HepG2 (cell line): ENCODE measurements around the gene DBN1. TPM values are rescaled to one million over a fixed set of nuclear protein-coding genes. Genes with fewer than 3 reads are reported as not detected.

ENCODE experiments used
- DR1 ChIP-seq: sonication (generic); formaldehyde crosslinking; IDR thresholded peaks from 2 replicates; pipeline ENCODE4 v1.8.0; 2021; ENCODE audit warnings: mild to moderate bottlenecking, missing genetic modification reagents, inconsistent platforms
- EEA1 ChIP-seq: sonication (generic); formaldehyde crosslinking; IDR thresholded peaks from 2 replicates; pipeline ENCODE4 v1.5.1; 2020; ENCODE audit warnings: mild to moderate bottlenecking, missing genetic modification reagents, borderline replicate concordance
- GLI4 ChIP-seq: sonication (generic); formaldehyde crosslinking; IDR thresholded peaks from 2 replicates; pipeline ENCODE4 v1.5.1; 2020; ENCODE audit warnings: missing genetic modification reagents, mild to moderate bottlenecking, moderate library complexity, borderline replicate concordance
- JARID2 ChIP-seq: sonication (generic); formaldehyde crosslinking; IDR thresholded peaks from 2 replicates; pipeline ENCODE4 v1.8.1; 2023; ENCODE audit warnings: missing genetic modification reagents, inconsistent platforms; ENCODE audit not compliant: insufficient replicate concordance
- KDM5A ChIP-seq: fragments of 200-600 bp; sonication (generic); IDR thresholded peaks from 2 replicates; pipeline ENCODE4 v1.7.0; 2018; ENCODE audit warnings: antibody characterized with exemption, mild to moderate bottlenecking, low read length, borderline replicate concordance
- KIAA2018 ChIP-seq: sonication (generic); formaldehyde crosslinking; IDR thresholded peaks from 2 replicates; pipeline ENCODE4 v1.5.0; 2020; ENCODE audit warnings: mild to moderate bottlenecking, missing genetic modification reagents, borderline replicate concordance
- PHF8 ChIP-seq: sonication (generic); formaldehyde crosslinking; IDR thresholded peaks from 2 replicates; pipeline ENCODE4 v1.5.0; 2020; ENCODE audit warnings: missing genetic modification reagents
- POLR2A ChIP-seq, 2 experiments: IDR thresholded peaks; 2 replicates each; pipeline ENCODE4 v1.6.1; 2011; ENCODE audit warnings: low read depth in 2 of 2, low read length in 2 of 2, mild to moderate bottlenecking in 1 of 2, moderate library complexity in 1 of 2; ENCODE audit not compliant: insufficient read depth in 1 of 2
- SMAD1 ChIP-seq: sonication (generic); formaldehyde crosslinking; IDR thresholded peaks from 2 replicates; pipeline ENCODE4 v1.4.0; 2020; ENCODE audit warnings: missing genetic modification reagents, low read depth, mild to moderate bottlenecking, borderline replicate concordance
- SOX5 ChIP-seq: IDR thresholded peaks from 2 replicates; pipeline ENCODE4 v1.6.1; 2016; ENCODE audit warnings: borderline replicate concordance
- SRSF4 ChIP-seq: fragments of 200-400 bp; formaldehyde crosslinking; IDR thresholded peaks from one replicate; pipeline ENCODE4 v1.6.1; 2018; ENCODE audit warnings: mild to moderate bottlenecking, low read depth, low read length, moderate library complexity; ENCODE audit not compliant: poor library complexity, severe bottlenecking
- THAP11 ChIP-seq: IDR thresholded peaks from 2 replicates; pipeline ENCODE4 v1.6.1; 2016; ENCODE audit warnings: missing biosample characterization, missing genetic modification reagents
- ZFY ChIP-seq: sonication (generic); formaldehyde crosslinking; IDR thresholded peaks from 2 replicates; pipeline ENCODE4 v1.4.0; 2020; ENCODE audit warnings: missing genetic modification reagents
- ZNF317 ChIP-seq: sonication (generic); formaldehyde crosslinking; IDR thresholded peaks from 2 replicates; pipeline ENCODE4 v1.5.0; 2020; ENCODE audit warnings: mild to moderate bottlenecking, missing genetic modification reagents
- ZNF331 ChIP-seq: sonication (generic); formaldehyde crosslinking; IDR thresholded peaks from 2 replicates; pipeline ENCODE4 v1.4.0; 2020; ENCODE audit warnings: missing genetic modification reagents
- ZNF33B ChIP-seq: sonication (generic); formaldehyde crosslinking; IDR thresholded peaks from 2 replicates; pipeline ENCODE4 v1.5.1; 2020; ENCODE audit warnings: mild to moderate bottlenecking, missing genetic modification reagents
- ZNF563 ChIP-seq: sonication (generic); formaldehyde crosslinking; IDR thresholded peaks from 2 replicates; pipeline ENCODE4 v1.8.0; 2022; ENCODE audit warnings: mild to moderate bottlenecking, moderate library complexity, missing genetic modification reagents
- ZNF709 ChIP-seq: sonication (generic); formaldehyde crosslinking; IDR thresholded peaks from 2 replicates; pipeline ENCODE4 v1.5.0; 2020; ENCODE audit warnings: mild to moderate bottlenecking, missing genetic modification reagents
- polyA plus RNA-seq, 8 experiments: library from polyadenylated mRNA; depleted of rRNA in 3 of 8; stranded (reverse) in 7 of 8; unstranded in 1 of 8; fragments of >200 nt; fragmentation: Illumina TruSeq in 4 of 8; extraction: Trizol in 4 of 8; gene quantifications; 2 replicates each; pipeline versions ENCODE4 v1.2.1 to v1.2.3, GENCODE V29; 2011 to 2016; ENCODE audit warnings: low read depth in 4 of 8, missing spikeins in 1 of 8, mixed read lengths in 1 of 8; ENCODE audit not compliant: insufficient read depth in 1 of 8
- total RNA-seq, 5 experiments: library from RNA; depleted of rRNA; stranded (reverse); fragments of >200 nt; fragmentation: Illumina TruSeq; extraction: Trizol; gene quantifications; 2 replicates each; pipeline ENCODE4 v1.2.3, GENCODE V29; 2016; ENCODE audit warnings: low read depth in 1 of 5
- TF ChIP-seq, protein P1 (sequence below): sonication (generic); formaldehyde crosslinking; IDR thresholded peaks from 2 replicates; pipeline ENCODE4 v1.4.0; 2020; ENCODE audit warnings: low read depth, missing genetic modification reagents

DBN1 gene
- total and polyA plus RNA-seq, 2 of the 13 experiments (the other 11 are each of a cell fraction or from before 2014, with no cell fraction given): 27.0 to 37.3 TPM

GRCh38 chr5:177426566-177427210 is 46.7 kb downstream of the DBN1 start, which contains the start of gene GRK6 (continued):
- TF ChIP-seq SRSF4 (no peak), KIAA2018 (no peak), KDM5A (no peak), ZNF33B (CRISPR knock-in tag) (no peak), DR1 (CRISPR knock-in tag) (no peak; the same call in 1 of the 2 replicates), GLI4 (CRISPR knock-in tag) (no peak), POLR2A (IDR thresholded peaks at IDR 0.05; ENCODE audit: insufficient read depth in 1 of 2, low read depth in 2 of 2, low read length in 2 of 2) (no peak; a peak in 1 of 4 replicates), ZNF331 (CRISPR knock-in tag) (no peak), JARID2 (CRISPR knock-in tag) (no peak), EEA1 (CRISPR knock-in tag) (no peak), ZNF563 (CRISPR knock-in tag) (peak; percentile 74; the same call in 1 of the 2 replicates), SOX5 (CRISPR knock-in tag) (no peak), SMAD1 (no peak), ZNF317 (no peak), PHF8 (CRISPR knock-in tag) (0 out of 2 replicates have a peak, but pooled peaks have one; percentile 30), ZFY (peak; percentile 62), THAP11 (CRISPR knock-in tag) (no peak), ZNF709 (CRISPR knock-in tag) (0 out of 2 replicates have a peak, but pooled peaks have one; percentile 63)
- TF ChIP-seq, protein P1, sequence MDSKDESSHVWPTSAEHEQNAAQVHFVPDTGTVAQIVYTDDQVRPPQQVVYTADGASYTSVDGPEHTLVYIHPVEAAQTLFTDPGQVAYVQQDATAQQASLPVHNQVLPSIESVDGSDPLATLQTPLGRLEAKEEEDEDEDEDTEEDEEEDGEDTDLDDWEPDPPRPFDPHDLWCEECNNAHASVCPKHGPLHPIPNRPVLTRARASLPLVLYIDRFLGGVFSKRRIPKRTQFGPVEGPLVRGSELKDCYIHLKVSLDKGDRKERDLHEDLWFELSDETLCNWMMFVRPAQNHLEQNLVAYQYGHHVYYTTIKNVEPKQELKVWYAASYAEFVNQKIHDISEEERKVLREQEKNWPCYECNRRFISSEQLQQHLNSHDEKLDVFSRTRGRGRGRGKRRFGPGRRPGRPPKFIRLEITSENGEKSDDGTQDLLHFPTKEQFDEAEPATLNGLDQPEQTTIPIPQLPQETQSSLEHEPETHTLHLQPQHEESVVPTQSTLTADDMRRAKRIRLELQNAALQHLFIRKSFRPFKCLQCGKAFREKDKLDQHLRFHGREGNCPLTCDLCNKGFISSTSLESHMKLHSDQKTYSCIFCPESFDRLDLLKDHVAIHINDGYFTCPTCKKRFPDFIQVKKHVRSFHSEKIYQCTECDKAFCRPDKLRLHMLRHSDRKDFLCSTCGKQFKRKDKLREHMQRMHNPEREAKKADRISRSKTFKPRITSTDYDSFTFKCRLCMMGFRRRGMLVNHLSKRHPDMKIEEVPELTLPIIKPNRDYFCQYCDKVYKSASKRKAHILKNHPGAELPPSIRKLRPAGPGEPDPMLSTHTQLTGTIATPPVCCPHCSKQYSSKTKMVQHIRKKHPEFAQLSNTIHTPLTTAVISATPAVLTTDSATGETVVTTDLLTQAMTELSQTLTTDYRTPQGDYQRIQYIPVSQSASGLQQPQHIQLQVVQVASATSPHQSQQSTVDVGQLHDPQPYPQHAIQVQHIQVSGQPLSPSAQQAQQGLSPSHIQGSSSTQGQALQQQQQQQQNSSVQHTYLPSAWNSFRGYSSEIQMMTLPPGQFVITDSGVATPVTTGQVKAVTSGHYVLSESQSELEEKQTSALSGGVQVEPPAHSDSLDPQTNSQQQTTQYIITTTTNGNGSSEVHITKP: no peak
